GM18861 (cell line): ENCODE measurements around the gene SHMT2.

Source experiments
- ATAC-seq: cut with Tn5 transposase; IDR thresholded peaks from one replicate; pipeline ENCODE4 v1.9.1; 2021; ENCODE audit not compliant: unreplicated experiment

Gene SHMT2

DNA sequence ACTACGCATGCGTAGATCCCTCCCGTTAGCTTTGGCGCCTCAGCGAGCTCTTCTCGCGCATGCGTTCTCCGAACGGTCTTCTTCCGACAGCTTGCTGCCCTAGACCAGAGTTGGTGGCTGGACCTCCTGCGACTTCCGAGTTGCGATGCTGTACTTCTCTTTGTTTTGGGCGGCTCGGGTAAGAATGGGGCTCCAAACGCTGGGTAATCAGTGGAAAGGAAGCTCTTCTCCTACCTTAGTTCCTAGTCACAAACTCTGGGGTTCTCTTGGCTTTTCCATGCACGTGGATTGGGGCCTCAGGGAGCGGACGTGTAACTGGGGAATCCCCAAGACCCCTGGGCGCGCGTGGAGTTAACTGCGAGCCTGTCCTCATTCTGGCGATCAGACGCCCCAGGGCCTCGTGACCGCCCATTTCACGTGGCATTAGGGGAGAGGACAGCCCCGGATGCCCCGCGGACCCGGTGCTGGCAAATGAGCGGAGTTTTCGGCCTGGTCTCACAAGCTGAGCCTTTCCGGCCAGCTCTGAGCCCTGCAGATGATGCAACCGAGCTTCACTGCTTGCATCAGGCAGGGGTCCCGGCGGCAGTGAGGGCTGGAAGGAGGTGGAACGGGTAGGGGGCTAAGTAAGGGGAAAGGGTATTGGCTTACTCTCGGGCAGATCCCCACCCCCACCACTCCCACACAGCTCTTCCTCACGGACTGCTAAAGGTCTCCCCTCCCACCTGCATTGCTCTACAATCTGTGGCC is at the start of gene SHMT2:
Gene SHMT2 (plus strand): TSS at position 78 of the 747 bp plus-strand sequence. CDS start 68 bp downstream, at position 146.
- peak; percentile 60 for ATAC-seq

DNA sequence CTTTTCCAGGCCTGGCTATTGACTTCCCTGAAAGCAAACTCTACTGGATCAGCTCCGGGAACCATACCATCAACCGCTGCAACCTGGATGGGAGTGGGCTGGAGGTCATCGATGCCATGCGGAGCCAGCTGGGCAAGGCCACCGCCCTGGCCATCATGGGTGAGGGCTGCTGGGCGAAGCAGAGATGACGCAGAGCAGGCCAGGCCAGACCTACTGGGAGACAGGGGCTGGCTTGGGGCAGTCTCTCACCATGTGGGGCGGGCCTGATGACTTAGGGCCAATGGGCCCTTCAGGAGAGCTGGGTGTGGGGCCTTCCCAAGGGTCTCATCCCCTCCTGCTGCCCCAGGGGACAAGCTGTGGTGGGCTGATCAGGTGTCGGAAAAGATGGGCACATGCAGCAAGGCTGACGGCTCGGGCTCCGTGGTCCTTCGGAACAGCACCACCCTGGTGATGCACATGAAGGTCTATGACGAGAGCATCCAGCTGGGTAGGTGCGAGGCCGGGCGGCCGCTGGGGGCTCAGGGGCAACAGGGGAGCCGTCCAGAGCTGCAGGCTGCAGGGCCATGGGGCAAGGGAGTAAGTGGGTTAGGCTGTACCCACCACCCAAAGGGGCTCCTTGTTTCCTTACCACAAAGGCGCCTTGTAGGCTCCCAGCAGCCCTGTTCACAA is 49.1 kb upstream of the SHMT2 start:
- ATAC-seq = no peak

- no peak for ATAC-seq
Measured at GRCh38 chr12:57181072-57181471, 48.4 kb upstream of the SHMT2 start.

GRCh38 chr12:57181561-57182155 is 47.9 kb upstream of the SHMT2 start:
- ATAC-seq = no peak

DNA sequence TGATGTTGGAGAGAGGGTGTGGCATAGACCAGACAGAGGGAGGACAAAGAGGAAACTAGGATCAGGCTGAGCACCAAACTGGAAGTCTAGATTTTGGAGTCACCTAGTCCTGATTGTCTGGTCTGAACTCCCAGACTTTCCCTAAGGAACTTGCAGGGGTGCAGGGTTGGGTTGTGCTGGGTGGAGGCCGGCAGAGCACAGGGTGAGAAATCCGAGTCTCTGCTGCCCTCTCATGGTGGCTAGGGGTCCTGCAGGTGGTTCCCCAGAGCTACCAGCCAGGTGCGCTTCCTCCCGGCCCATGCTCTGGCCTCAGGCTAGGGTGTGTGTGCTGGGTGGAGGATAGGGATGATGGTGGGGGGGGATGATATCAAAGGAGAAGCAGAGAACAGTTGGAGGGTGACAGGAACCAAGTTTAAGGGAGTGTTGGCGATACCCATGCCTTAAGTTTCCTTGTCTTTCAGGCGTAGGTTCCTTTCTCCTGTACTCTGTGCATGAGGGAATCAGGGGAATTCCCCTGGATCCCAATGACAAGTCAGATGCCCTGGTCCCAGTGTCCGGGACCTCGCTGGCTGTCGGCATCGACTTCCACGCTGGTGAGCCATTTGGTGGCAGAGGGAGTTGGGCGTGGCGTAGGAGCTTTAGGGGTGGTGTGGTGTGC is 46.5 kb upstream of the SHMT2 start:
- ATAC-seq = peak; percentile 76

- ATAC-seq = no peak
Measured at GRCh38 chr12:57183939-57184725, 45.4 kb upstream of the SHMT2 start.

DNA sequence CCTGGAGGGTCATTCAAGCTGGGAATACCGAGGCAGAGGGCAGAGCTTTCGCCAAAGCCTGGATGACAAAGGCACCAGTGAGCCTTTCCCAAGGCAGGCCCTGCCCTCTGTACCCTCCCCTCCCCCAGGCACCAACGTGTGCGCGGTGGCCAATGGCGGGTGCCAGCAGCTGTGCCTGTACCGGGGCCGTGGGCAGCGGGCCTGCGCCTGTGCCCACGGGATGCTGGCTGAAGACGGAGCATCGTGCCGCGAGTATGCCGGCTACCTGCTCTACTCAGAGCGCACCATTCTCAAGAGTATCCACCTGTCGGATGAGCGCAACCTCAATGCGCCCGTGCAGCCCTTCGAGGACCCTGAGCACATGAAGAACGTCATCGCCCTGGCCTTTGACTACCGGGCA is 44.1 kb upstream of the SHMT2 start:
- ATAC-seq = no peak

- ATAC-seq = no peak
Measured at GRCh38 chr12:57185906-57186508, 43.5 kb upstream of the SHMT2 start.

DNA sequence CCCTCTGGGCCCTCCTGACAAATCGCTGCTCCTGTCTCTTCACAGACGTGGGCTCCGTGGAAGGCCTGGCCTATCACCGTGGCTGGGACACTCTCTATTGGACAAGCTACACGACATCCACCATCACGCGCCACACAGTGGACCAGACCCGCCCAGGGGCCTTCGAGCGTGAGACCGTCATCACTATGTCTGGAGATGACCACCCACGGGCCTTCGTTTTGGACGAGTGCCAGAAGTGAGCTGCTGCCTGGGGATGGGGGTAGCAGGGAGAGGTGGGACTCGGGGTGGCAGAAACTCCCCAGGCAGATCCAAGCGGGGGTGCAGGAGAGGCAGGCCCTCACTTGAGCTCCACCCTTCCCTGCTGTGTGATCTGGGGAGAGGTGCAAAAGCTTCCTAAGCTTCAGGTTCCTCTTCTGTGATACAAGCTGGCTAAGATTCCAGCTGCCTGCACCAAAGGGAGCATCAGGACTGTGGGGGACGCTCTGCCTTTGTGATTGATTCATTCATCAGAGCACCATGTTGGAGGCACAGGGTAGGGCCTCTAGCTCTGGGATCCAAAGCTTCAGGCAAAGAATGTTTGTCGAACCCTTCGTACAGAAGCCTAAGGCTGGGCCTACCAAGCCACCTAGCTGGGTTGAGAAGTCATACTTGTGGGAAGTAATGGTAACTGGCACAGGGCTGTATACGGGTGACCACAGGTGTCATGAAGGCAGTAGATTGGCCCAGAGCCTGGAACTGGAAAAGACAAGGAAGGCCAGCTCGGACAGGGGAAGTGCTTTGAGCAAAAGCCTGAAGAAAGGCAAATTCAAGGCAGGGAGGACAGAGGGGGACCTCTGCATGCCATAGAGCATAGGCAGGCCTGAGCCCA is 42.1 kb upstream of the SHMT2 start:
- no peak for ATAC-seq

DNA sequence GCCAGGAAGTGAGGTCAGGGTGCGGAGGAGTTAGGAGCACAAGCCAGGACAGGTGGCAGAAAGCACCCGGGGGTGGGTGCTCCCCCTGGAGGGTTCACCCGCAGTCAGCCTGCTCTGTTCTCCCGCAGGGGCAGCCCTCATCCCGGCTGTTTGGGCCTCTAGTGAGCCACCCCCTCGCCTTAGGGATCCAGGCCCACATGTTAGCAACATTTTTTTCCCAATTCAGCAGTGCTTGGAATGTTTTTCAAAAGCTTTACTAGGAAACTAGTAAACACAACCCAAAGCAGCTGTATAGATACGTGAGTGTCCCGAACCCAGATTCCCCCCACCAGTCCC is 41.5 kb upstream of the SHMT2 start:
- ATAC-seq = no peak

DNA sequence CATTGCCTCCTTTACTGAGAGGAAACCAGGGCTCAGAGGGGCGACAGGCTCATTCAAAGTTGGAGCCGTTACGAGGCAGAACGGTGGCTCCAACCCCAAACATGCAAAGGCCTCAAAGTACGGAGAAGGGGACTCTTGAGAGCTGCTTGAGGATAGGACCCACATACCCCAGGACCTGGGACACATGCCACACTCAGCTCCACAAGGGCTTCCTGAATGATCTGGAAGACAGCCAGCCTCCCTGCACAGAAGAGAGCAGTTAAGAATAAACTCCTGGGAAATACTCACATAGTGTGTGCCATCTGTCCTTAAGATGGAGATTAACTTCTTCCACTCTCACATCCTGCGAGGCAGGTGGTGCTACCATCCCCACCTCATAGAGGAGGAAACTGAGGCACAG is 39.5 kb upstream of the SHMT2 start:
- no peak for ATAC-seq

DNA sequence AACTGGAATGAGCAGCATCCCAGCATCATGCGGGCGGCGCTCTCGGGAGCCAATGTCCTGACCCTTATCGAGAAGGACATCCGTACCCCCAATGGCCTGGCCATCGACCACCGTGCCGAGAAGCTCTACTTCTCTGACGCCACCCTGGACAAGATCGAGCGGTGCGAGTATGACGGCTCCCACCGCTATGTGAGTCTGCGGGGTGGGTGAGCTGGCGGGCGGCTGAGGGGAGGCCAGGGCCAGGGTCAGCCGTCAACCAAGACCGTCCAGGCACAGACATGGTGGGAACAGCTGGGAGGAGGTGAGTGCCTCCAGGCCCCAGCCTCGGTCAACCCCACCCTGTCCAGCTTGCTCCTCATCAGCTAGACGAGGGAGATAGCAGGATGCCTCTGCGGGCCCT is 38.7 kb upstream of the SHMT2 start:
- ATAC-seq = no peak

DNA sequence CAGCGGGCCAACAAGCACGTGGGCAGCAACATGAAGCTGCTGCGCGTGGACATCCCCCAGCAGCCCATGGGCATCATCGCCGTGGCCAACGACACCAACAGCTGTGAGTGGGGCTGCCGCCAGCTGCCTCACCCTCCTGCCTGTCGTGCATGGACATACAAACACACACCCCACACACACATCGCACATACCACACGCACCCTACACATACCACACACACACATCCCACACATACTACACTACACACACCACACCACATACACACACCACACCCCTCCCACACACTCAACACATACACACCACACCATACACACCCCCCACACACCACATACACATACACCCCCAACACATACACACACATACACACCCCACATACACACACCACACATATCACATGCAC is 38.1 kb upstream of the SHMT2 start:
- no peak for ATAC-seq

- ATAC-seq = no peak
Measured at GRCh38 chr12:57192920-57193319, 36.6 kb upstream of the SHMT2 start.

DNA sequence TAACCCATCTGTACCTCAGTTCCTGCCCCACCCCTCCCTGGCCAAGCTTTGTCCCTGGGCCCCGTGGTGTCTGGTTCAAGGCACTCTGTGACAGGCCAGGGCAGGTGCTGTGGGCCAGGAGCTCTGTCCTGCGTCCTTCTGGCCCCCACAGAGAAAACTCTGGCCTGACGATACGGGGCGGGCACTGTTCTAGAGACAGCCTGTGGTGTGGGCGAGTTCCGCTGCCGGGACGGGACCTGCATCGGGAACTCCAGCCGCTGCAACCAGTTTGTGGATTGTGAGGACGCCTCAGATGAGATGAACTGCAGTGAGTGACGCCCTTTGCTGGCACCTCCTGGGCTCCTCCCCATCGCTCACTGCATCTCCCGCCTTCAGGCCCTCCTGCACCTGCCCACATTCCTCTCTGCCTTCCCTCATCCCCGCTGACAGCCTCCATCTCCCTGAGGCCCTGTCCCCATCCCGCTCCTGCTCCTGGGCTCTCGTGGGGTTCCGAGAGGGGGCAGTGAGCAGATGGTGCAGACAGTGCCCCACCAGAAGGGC is 35.7 kb upstream of the SHMT2 start:
- ATAC-seq = no peak

GRCh38 chr12:57194253-57194652 is 35.3 kb upstream of the SHMT2 start:
- no peak for ATAC-seq

DNA sequence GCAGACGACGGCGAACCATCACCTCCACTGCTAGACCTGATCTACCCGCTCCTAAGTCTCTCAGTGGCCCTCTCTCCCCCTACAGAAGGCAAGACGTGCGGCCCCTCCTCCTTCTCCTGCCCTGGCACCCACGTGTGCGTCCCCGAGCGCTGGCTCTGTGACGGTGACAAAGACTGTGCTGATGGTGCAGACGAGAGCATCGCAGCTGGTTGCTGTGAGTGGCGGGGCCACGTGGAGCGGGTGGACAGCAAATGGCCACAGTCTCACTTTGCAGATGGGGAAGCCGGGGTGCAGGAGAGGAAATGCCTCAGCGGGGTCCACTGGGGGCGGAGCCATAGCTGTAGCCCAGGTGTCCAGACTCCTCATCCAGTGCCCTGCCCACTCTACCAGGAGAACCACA is 34.3 kb upstream of the SHMT2 start:
- no peak for ATAC-seq

GRCh38 chr12:57195611-57196371 is 33.7 kb upstream of the SHMT2 start:
- no peak for ATAC-seq

- ATAC-seq = no peak
Measured at GRCh38 chr12:57196439-57196838, 33.1 kb upstream of the SHMT2 start.
